Gastrocnemius medialis (tissue), 4 donors: Measurements from ENCODE around the gene CDH7.

Source experiments
- POLR2A ChIP-seq, 2 donors: fragments of 450-650 bp; IDR thresholded peaks; one replicate each; pipeline ENCODE4 v1.6.1; 2017; ENCODE audit warnings: antibody characterized with exemption in 2 of 2, mild to moderate bottlenecking in 2 of 2, moderate library complexity in 2 of 2
- TF ChIP-seq, protein P1 (sequence below), 5 experiments: fragments of 450-650 bp in 3 of 5; fragments of 200-600 bp in 2 of 5; sonication (generic) in 2 of 5; IDR thresholded peaks in 4 of 5; conservative IDR thresholded peaks in 1 of 5; 1 replicate in 4 of 5; 2 replicates in 1 of 5; pipeline ENCODE4 v1.5.1; 2016 to 2019; ENCODE audit warnings: antibody characterized with exemption in 5 of 5, mild to moderate bottlenecking in 3 of 5, moderate library complexity in 3 of 5

DNA sequence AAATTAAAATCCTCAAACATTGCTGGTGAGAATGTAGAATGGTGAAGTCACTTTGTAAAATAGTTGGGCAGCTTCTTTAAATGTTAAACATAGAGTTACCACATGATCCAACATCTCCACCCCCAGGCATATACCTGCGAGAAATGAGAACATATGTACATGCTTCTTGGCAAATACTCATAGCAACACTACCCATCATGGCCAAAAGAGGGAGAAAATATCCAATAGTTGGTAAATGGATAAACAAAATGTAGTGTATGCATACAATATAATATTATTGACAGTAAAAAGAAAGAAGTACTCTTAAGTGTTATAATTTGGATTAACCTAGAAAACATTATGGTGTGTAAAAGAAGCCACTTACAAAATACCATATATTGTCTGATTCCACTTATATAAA is 185.9 kb downstream of the CDH7 start:
- TF ChIP-seq, protein P1, sequence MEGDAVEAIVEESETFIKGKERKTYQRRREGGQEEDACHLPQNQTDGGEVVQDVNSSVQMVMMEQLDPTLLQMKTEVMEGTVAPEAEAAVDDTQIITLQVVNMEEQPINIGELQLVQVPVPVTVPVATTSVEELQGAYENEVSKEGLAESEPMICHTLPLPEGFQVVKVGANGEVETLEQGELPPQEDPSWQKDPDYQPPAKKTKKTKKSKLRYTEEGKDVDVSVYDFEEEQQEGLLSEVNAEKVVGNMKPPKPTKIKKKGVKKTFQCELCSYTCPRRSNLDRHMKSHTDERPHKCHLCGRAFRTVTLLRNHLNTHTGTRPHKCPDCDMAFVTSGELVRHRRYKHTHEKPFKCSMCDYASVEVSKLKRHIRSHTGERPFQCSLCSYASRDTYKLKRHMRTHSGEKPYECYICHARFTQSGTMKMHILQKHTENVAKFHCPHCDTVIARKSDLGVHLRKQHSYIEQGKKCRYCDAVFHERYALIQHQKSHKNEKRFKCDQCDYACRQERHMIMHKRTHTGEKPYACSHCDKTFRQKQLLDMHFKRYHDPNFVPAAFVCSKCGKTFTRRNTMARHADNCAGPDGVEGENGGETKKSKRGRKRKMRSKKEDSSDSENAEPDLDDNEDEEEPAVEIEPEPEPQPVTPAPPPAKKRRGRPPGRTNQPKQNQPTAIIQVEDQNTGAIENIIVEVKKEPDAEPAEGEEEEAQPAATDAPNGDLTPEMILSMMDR (IDR thresholded peaks at IDR 0.05 in 4 of 5, conservative IDR thresholded peaks at IDR 0.05 in 1 of 5) = no peak
- no peak for TF ChIP-seq POLR2A (IDR thresholded peaks at IDR 0.05)
